NCI-H128 (cell line): Measurements from ENCODE around the gene WDR87.
A peak's percentile ranks its signal among the peaks of the same experiment; 100 is the strongest.

Source experiments
- DNase-seq: peaks from one replicate; lab custom pipeline; 2025; ENCODE audit not compliant: unreplicated experiment; lab: John Stamatoyannopoulos, UW

The WDR87 gene

DNA sequence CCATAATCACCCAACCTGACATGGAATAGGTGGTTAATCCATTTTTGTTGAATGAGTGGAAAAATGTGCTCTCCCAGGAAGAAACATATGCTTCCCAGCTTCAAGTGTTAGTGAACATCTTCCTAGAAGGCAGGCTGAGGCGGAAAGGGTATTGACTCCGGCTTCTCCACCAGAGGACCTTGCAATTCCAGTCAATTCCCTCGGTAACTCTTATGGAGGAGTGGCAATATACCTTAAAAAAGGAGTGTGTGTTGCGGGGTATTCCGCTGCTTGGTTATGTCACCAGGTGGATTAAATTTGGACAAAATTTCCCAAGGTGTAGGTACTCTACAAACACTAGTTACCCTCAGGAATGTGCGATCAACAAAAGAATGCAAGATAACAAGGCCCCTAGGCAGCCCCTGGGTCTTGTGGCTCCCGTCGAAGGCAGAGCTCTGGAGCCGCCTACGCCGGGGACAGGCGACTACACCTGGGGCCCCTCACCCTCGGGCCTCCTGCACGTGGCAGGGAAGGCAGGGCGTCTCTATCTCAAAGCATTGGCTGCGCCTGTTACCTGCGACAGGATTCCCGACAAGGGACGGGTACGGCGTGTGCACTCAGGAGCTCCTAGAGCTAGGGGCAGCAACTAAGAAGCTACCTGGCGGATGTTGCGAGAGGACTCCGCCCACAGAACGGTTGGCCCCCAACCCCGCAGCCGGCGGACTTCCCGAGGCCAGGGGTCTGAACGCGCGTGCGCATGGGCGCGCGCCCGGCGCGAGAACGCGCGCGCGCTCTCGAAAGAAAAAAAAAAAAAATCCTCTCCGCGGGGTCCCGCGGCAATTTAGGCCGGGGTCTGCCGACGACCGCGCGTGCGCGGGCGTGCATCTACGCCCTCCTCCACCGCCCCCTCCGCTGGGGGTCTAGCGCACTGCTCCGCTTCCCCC is at the start of gene WDR87:
TSS of gene WDR87 (minus strand) at position 649 of the 923 bp plus-strand sequence. CDS start 8,355 bp downstream, outside the sequence.
- DNase-seq = peak; percentile 72

DNA sequence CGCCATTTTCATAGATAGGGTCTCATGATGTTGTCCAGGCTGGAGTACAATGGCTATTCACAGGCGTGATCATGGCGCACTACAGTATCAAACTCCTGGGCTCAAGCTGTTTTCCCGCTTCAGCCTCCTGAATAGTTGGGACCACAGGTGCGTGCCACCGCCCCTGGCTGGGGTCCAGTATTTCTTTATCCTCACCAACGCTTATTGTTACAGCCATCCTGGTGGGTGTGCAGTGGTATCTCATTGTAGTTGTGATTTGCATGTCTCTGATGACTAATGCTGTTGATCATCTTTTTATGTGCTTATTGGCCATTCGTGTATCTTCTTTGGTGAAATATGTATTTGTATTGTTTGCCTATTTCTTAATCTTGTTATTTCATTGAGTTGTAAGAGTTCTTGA is 49.6 kb upstream of the WDR87 start:
- no peak for DNase-seq

DNA sequence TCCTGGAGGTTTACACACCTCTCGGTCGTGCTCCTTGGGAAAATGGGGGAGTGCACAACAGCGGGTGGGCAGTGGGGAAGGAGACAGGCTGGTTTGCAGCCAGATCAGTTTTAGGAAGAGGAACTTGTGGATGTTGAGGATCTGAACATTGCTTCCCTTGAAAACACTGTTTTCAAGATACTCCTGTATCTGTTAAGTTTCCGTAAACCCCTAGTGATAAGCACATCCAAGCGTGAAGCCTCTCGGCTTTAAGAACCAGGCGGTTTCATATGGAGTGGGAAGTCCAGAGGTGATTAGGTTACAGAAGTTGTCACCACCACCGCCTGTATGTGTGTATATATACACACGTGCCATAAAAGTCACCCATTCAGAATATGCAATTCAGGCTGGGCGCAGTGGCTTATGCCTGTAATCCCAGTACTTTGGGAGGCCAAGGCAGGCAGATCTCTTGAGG is 48.1 kb upstream of the WDR87 start:
- no peak for DNase-seq

DNA sequence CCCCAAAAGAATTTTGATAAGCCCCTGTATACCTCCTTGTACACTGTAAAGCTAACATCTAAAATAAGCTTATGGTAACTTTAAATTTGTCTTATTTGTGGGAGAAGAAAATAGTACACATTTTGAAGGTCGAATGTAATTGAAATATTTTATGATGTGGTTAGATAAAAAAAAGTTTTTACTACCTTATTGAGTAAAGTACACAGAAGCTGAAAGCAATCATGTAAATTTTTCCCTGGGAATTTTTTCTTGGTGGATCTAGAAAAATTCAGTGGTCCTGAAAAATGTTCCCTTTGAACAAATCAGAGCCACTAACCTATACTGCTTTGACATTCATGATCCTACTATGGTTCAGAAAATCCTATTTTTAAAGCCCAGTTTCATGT is 47.5 kb upstream of the WDR87 start:
- DNase-seq = no peak

DNA sequence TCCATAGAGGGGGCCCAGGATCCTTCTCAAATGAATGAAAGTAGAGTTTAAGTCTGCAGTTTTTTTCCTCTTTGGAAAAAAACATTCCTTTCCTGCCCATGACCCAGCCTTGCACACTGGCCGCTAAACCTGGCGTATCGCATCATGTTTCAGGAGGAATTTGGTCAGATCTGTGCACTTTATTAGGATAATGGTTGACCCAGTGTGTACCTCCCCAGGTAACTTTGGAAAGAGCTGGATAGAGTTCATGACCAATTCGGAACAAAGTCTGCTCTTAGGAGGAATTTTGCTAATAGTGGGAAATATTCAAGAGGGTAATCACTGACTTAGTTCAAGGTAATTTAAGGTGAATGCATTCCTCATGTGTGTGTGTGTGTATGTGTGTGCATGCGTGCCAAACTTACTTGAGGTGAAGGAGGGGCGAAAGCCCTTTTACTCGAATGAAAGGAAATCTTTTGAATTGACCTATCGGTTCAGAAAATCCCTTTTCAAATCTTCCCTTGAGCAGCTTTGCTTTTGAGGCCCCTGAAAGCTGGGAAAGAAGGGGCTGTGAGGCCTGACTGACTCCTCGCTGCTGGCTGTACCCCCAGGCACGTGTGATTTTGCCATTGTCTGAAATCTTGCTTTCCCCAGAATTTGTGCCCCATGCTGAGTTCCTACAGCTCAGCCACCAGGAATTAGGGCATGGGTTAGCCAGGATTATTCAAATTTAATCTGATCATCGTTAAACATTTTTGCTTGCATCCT is 47.0 kb upstream of the WDR87 start:
- no peak for DNase-seq

DNA sequence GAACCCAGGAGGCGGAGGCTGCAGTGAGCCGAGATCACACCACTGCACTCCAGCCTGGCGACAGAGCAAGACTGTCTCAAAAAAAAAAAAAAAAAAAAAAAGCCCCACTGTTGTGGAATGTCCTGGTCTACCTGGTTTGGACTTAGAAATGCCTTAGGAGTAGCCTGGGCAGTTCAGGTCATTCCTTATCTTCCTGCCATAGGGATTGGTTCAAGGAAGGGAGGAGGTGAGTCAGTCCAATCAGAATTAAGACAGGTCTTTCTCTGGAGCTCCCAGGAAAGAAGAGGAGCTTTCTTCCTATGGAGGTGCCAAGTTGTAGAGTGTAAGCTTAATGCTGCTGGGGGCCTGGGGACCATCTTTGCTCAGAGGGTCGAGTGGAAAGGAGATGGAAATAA is 45.4 kb upstream of the WDR87 start:
- DNase-seq = no peak

DNA sequence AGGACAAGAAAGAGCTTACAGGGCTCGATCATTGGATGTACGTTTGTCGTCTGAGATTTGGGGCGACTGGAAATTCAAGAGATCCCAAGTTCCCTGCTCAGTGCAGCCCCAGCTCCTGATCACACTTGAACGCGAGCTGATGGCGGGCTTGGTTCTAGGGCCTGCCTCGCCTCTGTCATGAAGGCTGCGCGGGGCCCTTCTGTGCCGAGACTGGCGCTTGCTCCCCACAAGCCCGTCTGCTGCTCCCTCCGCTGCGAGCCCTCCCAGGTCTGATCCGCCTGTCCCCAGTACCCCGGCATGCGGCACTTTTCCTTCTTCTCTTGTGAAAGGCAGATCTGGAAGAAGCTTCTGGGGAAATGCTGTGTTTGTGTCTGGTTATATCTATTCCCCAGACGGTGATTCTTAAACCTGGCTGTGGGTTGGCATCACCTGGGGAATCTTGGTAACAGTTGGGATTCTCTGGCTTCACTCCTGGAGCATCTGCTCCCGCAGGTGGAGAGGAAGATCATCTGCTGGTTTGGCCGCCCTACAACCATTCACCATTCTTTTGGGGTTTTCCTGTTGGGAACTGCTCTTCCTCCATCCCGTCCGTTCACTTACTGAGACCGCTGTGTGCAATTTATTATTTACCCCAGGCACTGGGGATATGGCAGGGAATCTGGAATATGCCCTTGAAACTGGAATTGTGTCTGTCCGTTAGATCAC is 44.2 kb upstream of the WDR87 start:
- DNase-seq = no peak

DNA sequence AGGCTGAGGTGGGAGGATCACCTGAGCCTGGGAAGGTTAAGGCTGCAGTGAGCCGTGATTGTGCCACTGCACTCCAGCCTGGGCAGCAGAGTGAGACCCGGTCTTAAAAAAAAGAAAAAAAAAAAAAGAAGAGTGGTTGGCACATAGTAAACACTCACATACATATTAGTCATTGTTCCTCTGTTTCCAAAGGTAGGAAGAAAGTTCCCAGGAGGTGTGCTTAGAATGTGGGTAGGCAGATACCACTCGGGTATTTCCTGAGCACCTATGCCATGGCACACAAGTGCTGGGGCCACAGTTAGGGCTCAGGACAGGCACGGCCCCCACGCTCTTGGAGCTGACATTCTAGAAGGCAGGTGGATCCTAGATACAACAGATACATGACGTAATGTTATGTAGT is 42.0 kb upstream of the WDR87 start:
- DNase-seq = no peak

DNA sequence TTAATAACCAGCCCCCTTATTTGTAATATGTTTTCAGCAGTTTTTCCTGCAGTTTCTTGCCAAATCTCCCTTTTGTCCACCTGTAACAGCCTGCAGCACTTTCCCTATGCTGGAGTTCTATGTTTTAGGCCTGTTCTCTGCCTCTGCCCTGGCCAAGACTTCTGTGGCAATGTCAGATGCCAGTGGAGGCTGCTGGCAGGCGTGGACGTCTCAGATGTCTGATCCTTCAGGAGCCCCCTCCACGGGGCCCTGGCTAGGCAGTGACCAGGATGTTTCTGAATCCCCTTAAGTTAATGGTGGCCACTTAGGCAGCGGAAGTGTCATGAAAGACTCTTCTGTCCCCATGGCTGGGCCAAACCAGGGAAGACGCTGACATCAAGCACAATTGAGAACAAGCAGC is 41.4 kb upstream of the WDR87 start:
- no peak for DNase-seq

DNA sequence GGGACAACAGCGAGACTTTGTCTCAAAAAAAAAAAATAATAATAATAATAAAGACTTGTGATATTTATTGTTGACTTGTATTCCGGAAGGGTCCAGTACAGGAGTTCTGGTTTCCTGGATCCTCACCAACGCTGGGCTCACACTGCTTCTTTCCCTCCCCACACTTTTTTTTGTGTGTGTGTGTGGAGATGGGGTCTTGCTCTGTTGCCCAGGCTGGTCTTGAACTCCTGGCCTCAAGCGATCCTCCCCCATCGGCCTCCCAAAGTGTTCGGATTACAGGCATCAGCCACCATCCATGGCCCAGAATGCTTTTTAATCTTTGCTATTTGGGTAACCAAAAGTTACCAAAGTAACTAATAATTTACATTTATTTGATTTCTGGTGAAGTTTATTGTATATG is 39.7 kb upstream of the WDR87 start:
- DNase-seq = no peak

DNA sequence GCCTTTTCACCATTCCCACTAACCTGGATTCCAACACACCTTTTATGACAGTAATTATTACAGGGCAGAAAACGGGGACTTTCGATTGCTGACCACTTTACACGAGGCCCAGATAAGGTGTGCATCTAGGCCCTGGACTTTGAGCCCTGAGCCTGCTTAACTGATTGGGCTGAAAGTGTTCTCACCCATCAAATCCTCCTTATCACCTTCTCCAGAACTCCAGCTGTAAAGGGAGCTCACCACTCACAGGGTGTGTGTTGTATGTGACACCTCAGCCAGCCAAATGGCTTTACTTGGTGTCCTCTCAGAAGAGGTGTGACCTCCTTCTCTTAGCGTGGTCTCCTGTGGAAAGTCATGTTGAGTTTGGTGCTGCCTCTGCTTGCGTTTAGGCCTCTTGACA is 37.1 kb upstream of the WDR87 start:
- no peak for DNase-seq

DNA sequence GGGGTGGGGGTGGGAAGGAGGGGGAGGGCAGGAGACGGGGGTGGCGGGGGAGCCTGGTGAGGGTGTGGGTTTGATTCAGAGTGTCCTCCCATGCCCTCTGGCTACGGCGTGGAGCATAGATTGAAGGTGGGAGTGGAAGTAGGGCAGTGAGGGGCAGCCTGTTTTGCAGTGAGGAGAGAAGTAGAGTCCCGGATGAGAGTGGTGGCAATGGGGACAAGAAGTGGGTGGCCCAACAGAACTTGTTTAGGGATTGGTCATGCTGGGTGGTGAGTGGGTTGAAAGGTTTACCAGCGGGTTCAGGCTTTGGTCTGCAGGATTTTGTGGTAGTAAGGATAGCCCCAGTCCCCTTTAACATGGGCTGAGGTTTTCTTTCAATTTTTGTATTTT is 36.1 kb upstream of the WDR87 start:
- DNase-seq = no peak

DNA sequence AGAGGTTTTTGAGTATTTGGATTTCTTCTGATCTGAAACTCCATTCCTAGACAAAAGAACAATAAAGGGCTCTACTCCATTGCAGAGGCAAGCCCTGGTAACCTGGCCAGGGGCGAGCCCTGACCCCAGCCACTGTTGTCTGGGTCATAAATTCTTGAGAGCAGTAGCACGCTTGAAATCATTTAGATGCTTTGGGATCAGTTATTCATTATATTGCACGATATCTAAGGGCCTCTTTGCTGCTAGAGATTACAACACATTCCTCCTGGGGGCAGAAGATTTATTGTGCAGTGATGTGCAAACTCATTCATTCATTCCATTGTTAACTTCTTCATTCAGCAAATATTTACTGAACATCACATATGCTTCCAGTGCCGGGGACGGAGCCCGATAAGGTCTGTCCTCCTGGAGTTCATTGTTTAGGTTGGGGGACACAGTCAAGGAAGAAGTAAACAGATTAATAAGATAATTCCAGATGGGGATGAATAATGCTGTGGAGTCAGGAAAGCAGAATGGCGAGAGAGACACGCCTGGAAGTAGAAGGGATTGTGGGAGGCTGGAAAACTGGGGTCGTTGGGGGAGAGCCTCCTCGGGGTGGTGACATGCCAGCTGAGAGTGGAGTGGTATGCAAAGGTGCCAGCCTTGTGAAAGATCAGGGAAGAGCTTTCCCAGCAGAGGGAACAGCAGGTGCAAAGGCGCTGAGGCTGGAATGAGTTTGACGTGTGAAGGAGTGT is 35.6 kb upstream of the WDR87 start:
- no peak for DNase-seq

DNA sequence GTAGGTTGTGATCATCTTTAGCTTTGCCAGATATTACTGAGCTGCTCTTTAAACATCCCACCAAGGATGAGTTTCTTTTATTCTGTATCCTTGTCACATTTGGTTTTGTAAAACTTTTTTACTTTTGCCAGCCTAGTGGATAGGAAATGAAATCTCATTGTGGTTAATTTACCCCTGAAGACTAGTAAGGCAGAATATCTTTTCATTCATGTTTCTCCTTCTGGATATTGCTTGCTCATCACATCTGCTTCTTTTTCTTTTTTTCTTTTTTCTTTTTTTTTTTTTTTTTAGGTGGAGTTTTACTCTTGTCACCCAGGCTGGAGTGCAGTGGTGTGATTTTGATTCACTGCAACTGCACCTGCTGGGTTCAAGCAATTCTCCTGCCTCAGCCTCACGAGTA is 32.0 kb upstream of the WDR87 start:
- DNase-seq = no peak

DNA sequence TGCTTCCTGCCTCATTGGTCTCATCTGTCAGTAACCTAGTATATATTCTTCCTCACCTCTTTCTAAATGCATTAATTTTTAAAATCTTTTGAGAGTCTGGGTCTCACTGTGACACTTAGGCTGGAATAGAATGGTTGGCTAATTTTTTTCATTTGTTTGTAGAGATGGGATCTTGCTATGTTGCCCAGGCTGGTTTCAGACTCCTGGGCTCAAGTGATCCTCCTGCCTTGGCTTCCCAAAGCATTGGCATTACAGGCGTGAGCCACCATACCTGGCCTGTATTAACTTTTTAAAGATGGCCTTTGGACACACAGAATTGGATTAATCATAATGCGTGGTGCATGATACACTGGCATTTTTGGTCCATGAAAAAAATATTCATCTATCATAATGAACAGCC is 30.5 kb upstream of the WDR87 start:
- no peak for DNase-seq

DNA sequence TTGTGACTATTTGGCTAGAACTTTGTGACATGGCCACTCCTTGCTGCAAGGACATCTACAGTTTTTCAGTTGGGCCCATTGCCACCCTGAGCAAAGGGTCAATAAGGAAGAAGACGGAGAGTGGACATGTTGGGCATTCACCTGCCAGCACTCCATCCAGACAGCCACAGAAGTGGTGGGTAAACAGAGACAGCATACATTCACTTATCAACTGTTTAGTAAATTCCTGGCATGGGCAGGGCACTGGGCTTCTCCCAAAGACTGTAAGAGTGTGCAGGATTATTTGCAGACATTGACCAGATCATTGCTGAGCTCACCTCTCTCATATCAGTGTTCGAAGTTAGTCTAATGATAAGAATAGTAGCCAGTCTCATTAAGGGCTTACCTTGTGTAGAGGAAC is 29.8 kb upstream of the WDR87 start:
- DNase-seq = no peak

DNA sequence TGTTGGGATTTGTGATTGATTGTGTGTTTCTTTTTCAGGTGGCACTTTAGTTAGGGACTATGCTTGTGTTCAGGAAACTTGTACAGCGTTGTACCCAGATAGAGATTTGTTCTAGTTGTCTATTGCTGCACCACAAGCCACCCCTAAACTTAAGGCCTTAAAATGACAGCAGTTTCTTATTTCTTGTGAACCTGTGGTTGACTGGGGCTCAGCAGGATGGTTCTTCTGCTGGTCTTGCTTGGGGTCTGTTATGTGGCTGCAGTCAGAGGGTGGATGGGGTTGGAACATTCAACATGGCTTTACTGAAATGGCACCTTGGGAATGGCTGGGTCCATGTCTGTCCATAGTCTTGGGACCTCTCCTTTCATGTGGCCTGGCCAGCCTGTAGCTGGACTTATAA is 28.9 kb upstream of the WDR87 start:
- no peak for DNase-seq

DNA sequence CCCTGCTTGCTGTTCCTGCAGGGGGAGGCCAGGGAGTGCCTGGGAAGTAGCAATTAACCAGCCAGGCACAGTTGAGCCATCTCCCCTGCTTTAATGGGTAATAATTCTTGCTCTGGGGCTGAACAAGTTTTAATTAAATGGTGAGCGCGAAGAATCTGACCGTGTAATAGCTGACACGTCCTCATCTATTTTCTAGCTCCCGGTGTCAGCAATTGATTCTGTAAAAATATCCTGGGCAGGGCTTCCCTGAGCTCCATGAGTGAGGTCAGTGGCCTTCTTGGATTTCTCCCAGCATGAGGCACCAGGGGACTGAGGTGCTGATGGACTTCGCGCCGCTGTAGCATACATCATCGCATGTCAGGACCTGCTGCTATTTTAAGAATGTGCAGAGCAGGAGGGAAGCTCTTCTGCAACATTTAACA is 27.6 kb upstream of the WDR87 start:
- no peak for DNase-seq

DNA sequence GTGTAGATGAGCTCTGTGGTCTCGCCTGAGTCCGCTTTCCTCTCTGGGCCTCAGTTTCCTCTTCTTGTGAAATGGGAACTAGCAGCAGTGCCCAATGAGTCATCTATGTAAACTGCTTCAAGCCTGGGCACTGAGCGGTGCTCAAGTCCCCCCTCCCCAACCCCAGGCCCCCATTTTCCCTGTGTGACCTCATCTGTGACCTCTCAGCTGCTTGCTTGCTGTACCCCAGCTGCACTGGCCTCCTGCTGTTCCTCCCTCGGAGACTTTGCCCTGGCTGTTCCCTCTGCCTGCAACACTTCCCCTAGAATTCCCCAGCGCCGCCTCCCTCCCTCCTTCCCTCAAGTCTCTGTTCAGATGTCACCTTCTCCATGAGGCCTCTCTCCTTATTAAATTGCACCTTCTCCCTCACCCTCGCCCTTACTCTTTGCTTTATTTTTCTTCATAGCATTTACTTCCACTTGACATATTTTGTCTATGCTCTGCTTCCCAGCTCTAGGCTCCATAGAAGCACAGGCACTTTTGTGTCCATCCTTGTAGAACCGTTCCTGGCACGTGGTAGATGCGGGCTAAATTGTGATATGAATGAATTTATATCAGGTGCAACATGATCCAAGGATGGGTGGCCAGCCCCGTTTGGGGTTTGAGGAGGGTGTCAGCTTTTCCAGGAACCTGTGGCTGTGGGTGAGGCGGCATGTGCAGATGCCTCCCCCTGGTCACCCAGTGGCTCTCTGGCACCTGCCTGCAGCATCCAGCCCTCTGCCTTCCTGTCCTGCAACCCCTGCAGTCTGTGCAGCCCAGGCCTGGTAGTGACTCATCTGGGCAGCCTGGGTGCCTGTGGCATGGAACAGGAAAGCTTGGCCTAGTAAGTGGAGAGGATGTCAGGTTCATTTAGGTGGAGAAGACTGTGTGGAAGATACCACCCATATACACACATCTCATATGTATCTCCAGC is 26.9 kb upstream of the WDR87 start:
- DNase-seq = no peak
